ENCODE results near the gene NWD2.
"Not testable (repeated sequence)": the region's sequence is repeated elsewhere in the genome, so short reads cannot be mapped to it uniquely, and the experiment has no call there.

Gene NWD2, protein sequence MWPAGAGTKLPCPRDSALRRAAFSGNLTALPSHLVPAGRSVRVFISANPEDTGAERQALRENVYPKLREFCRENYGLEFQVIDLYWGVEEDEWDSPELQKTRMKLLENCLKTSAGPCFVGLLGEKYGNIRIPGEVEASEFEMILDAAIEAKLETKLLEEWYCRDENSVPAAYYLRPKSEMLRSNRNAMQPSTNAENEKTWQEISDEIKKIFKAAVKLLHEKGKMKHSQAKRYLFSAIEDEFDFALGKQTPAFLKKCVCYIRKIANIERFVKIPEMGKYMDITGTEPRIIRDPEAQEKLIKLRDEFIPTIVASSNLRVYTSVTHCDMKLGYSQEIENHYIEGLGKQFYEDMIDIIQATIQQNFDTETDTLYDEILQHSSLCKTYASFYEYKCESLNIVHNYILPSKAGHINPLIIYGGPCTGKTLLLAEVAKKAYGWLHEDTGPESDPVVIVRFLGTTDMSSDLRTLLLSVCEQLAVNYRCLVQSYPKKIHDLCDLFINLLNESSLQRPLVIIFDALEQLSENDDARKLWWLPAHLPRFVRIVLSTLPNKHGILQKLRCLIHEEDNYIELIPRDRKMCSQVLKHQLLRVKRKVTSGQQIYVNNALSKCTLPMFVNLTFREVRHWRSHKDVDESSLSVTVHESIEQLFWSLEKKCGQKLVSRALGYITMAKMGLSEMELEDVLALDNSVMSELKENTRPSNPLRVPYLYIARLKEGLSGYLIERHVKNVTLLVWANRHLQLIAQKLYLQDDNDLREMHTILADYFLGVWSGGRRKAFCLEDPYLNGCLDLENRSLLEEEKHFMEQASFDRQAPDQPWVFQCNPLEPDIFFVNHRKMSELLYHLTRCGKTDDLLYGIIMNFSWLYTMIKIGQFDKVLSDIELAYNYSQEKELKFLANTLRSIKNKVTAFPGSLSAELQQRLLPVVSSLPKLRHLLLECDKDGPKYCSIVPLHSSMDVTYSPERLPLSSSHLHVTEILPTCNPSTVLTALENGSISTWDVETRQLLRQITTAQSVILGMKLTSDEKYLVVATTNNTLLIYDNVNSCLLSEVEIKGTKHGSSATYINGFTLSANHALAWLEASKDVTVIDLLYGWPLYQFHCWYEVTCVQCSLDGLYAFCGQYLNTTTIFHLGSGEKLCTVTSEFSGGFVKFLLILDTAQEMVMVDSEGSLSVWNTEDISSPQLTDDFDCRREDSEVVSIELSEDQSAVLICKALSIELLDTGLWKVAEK (N-terminal part only)

DNA sequence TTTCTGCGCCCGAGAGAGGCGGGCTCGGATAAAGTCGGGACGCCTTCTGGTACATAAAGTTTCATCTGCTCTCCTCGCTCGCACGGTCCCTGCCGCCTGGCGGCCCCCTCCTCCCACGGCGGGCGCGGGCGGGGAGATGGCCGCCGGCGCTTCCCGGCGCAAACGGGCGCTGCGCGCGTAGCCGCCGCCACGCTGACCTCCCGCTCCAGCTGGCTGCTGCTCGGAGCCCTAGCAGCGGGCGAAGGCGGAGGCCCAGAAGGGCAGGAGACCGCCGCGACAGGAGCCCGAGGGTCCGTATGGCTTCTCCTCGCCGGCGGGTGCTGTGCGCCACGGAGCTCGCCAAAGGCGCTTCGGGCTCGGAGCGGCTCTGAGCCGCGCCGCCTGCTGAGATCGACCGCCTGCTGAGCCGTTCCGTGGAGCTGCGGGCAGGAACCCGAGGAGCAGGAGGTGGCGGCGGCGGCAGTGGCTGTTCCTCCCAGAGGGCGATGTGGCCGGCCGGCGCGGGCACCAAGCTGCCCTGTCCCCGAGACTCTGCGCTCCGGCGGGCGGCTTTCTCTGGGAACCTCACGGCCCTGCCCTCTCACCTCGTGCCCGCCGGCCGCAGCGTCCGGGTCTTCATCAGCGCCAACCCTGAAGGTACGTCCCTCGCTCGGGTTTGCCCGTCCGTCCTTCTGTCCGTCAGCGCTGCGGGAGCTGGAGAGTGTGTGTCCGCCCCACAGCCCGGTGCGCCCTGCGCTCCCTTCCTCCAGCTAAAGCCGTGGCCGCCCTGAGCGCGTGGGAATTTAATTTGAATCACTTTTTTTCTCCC lies at the start of gene NWD2:
Gene NWD2 (plus strand): TSS at position 161 of the 808 bp plus-strand sequence. CDS start 325 bp downstream, at position 486.
- peaks cover 3% of the 10 kb centered on the region for H3K27me3 ChIP-seq (ENCODE audit: control insufficient read depth, insufficient read depth, low read length)
- H3K4me1 ChIP-seq (ENCODE audit: control insufficient read depth, insufficient read depth, low read length), result no peaks in the 10 kb centered on the region
- no peaks in the 10 kb centered on the region for H3K36me3 ChIP-seq (ENCODE audit: control insufficient read depth, insufficient read depth, low read length)
- no peak within 1 kb of the TSS for H3K27ac ChIP-seq (ENCODE audit: low read depth, low read length)
- no peak within 1 kb of the TSS for H3K4me3 ChIP-seq (ENCODE audit: low read length)
- no peak within 1 kb of the TSS for H3K9ac ChIP-seq (ENCODE audit: low read length)

DNA sequence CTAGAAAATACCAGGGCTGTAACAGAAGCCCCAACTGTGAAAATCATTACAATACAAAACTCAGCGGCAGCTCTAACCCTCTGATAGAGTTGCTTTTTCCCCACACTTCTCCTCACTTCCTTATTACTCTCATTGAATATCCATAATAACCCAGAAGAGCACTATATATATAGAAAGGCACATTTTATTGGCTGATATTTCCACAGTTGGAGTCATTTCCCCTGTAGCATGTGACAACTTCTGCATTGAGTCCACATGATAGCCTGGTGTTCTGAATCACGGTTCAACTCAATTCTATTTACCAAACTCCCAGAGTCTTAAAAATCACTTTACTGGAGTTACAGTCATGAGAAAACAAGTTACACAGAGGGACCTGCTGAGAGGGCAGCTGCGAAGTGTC lies 46.6 kb upstream of the NWD2 start:
- H3K36me3 ChIP-seq (ENCODE audit: control insufficient read depth, insufficient read depth, low read length), result no peaks in the 10 kb centered on the region
- no peaks in the 10 kb centered on the region for H3K4me1 ChIP-seq (ENCODE audit: control insufficient read depth, insufficient read depth, low read length)
- H3K27ac ChIP-seq (ENCODE audit: low read depth, low read length), result no peak overlapping the region
- no peak overlapping the region for H3K4me3 ChIP-seq (ENCODE audit: low read length)
- H3K9ac ChIP-seq (ENCODE audit: low read length), result no peak overlapping the region
- no peaks in the 10 kb centered on the region for H3K27me3 ChIP-seq (ENCODE audit: control insufficient read depth, insufficient read depth, low read length)

DNA sequence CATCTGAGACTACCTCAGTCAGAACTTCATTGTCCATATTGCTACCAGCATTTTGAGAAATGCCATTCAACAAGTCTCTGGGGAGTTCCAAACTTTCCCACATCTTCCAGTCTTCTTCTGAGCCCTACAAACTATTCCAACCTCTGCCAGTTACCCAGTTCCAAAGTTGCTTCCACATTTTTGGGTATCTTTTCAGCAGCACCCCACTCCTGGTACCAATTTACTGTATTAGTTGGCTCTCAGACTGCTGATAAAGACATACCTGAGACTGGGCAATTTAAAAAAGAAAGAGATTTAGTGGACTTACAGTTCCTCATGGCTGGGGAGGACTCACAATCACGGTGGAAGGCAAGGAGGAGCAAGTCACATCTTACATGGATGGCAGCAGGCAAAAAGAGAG lies 39.8 kb upstream of the NWD2 start:
- H3K9ac ChIP-seq (ENCODE audit: low read length); H3K27ac ChIP-seq (ENCODE audit: low read depth, low read length); H3K36me3 ChIP-seq (ENCODE audit: control insufficient read depth, insufficient read depth, low read length); H3K4me1 ChIP-seq (ENCODE audit: control insufficient read depth, insufficient read depth, low read length); H3K27me3 ChIP-seq (ENCODE audit: control insufficient read depth, insufficient read depth, low read length); H3K4me3 ChIP-seq (ENCODE audit: low read length): not testable (repeated sequence)

DNA sequence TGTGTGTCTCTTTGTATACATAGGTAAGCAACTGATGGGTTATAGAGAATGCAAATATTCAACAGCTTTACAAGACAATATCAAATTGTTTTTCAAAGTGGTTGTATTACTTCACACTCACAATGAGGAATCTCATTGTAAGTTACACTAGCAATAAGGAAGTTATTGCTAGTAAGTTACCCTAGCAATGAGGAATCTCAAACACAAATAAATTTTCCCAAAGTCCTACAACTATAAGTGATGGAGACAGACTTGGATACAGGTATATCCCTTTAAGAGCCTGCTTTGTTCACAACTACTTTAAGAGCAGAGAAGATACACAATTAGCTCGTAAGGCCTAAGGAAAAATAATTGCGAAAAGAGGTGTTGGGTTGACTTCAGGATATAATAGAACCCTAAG lies 28.3 kb upstream of the NWD2 start:
- H3K27me3 ChIP-seq (ENCODE audit: control insufficient read depth, insufficient read depth, low read length), result no peaks in the 10 kb centered on the region

DNA sequence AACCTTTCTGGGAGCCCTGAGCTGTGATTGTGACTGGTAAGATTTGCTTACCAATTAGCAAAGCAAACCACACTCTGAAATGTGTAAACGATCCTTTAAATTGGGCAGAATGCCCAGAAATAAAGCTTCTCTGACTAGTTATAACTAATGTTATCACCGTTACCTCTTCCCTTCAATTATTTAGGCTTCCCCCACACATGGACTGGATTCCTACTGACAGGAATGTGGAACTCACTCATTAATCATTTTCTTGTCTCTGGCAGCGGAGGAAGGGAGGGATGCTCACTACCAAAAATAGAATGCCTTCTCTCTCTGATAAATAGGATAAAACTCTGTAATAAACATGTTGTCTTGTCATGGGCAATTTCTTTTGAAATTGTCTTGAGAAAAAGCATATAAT lies 25.3 kb upstream of the NWD2 start:
- no peaks in the 10 kb centered on the region for H3K36me3 ChIP-seq (ENCODE audit: control insufficient read depth, insufficient read depth, low read length)
- peaks cover 3% of the 10 kb centered on the region for H3K4me1 ChIP-seq (ENCODE audit: control insufficient read depth, insufficient read depth, low read length)
- no peak overlapping the region for H3K27ac ChIP-seq (ENCODE audit: low read depth, low read length)
- H3K9ac ChIP-seq (ENCODE audit: low read length), result no peak overlapping the region
- H3K27me3 ChIP-seq (ENCODE audit: control insufficient read depth, insufficient read depth, low read length), result no peaks in the 10 kb centered on the region
- H3K4me3 ChIP-seq (ENCODE audit: low read length), result no peak overlapping the region

More for the DNA sequence above, 28.3 kb upstream of the NWD2 start:
- Histone ChIP-seq H3K9ac (ENCODE audit: low read length) (no peak overlapping the region), H3K4me3 (ENCODE audit: low read length) (no peak overlapping the region), H3K4me1 (ENCODE audit: control insufficient read depth, insufficient read depth, low read length) (peaks cover 3% of the 10 kb centered on the region), H3K36me3 (ENCODE audit: control insufficient read depth, insufficient read depth, low read length) (no peaks in the 10 kb centered on the region), H3K27ac (ENCODE audit: low read depth, low read length) (no peak overlapping the region)

DNA sequence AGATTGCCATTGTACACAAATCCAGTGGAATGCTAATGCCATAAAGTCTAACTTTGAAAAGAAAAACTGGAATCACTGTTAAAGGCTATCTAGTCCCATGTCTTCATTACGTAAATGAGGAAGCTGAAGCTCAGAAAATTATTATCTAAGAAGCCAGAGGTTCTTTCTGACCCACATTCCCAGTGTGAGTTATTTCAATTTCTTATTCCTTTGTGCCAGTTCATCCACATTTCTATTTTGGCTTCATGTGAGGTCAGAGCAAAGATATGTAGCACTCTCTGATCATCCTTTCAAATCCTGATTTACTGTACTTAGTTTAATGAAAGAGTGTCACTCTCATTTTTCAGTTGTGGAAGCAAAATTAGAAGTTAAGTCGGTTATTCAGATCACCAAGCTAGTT lies 24.6 kb upstream of the NWD2 start:
- no peaks in the 10 kb centered on the region for H3K27me3 ChIP-seq (ENCODE audit: control insufficient read depth, insufficient read depth, low read length)
- H3K27ac ChIP-seq (ENCODE audit: low read depth, low read length), result no peak overlapping the region
- H3K4me3 ChIP-seq (ENCODE audit: low read length), result no peak overlapping the region
- peaks cover 3% of the 10 kb centered on the region for H3K4me1 ChIP-seq (ENCODE audit: control insufficient read depth, insufficient read depth, low read length)
- H3K36me3 ChIP-seq (ENCODE audit: control insufficient read depth, insufficient read depth, low read length), result no peaks in the 10 kb centered on the region
- H3K9ac ChIP-seq (ENCODE audit: low read length), result no peak overlapping the region

DNA sequence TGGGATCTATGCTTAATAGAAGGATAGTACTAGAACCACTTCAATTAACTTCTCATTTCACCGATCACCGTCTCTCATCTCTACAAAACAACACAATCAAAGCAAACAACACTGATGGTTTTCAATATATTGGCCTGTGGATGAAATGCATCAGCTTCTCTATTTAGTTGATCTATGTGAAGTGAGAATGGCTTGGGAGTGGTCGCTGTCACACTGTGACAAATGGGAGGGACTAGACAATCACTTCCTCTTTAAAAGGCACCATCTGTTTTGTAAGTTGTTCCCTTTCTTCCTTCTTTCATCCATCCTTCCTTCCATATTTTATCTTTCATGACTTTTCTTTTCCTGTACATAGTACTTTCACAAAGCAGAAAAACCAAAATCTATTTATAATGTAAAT lies 23.9 kb upstream of the NWD2 start:
- no peaks in the 10 kb centered on the region for H3K27me3 ChIP-seq (ENCODE audit: control insufficient read depth, insufficient read depth, low read length)
- no peak overlapping the region for H3K4me3 ChIP-seq (ENCODE audit: low read length)
- H3K36me3 ChIP-seq (ENCODE audit: control insufficient read depth, insufficient read depth, low read length), result no peaks in the 10 kb centered on the region
- H3K27ac ChIP-seq (ENCODE audit: low read depth, low read length), result no peak overlapping the region
- H3K4me1 ChIP-seq (ENCODE audit: control insufficient read depth, insufficient read depth, low read length), result peaks cover 3% of the 10 kb centered on the region
- no peak overlapping the region for H3K9ac ChIP-seq (ENCODE audit: low read length)

DNA sequence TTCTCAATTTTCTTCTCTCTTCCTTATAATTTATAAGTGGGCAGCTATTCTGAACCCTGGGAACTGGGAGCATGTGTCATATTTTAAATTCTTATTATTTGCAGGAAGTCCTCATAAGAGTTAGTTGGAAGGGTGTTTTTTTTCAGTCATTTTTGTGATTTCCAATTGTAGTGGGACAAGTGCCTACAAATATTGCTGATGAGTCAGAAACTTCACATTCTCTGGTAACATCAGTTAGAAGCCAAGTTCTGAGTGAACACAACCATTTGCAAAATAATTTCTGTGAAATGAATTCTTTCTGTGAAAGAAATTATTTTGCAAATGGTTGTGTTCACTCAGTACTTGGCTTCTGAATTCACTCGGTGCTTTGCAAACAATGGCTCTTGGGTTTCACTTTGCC lies 20.8 kb upstream of the NWD2 start:
- Histone ChIP-seq H3K27me3 (ENCODE audit: control insufficient read depth, insufficient read depth, low read length) (no peaks in the 10 kb centered on the region), H3K27ac (ENCODE audit: low read depth, low read length) (no peak overlapping the region), H3K9ac (ENCODE audit: low read length) (no peak overlapping the region), H3K36me3 (ENCODE audit: control insufficient read depth, insufficient read depth, low read length) (no peaks in the 10 kb centered on the region), H3K4me3 (ENCODE audit: low read length) (no peak overlapping the region), H3K4me1 (ENCODE audit: control insufficient read depth, insufficient read depth, low read length) (peaks cover 3% of the 10 kb centered on the region)

DNA sequence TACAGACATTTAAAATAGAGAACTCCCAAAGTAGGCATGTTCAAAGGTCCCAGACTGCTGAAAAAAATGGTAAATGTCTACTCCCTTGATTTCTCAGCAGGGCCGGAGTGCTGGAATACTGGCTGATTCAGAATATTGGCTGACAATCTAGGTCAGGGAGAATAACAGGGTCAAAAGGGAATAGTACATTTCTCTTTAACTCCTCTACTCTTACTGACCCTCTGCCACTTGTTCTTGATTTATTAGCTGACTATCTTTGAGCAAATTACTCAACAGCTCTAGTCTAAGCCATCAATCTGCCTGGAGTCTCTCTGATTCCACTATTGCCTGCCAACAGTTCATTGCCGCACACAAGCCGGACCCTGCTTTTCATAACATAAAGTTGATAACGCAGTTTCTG lies 19.7 kb upstream of the NWD2 start:
- H3K4me3 ChIP-seq (ENCODE audit: low read length), result no peak overlapping the region
- no peaks in the 10 kb centered on the region for H3K4me1 ChIP-seq (ENCODE audit: control insufficient read depth, insufficient read depth, low read length)
- H3K9ac ChIP-seq (ENCODE audit: low read length), result no peak overlapping the region
- no peaks in the 10 kb centered on the region for H3K36me3 ChIP-seq (ENCODE audit: control insufficient read depth, insufficient read depth, low read length)
- H3K27me3 ChIP-seq (ENCODE audit: control insufficient read depth, insufficient read depth, low read length), result no peaks in the 10 kb centered on the region
- H3K27ac ChIP-seq (ENCODE audit: low read depth, low read length), result no peak overlapping the region

DNA sequence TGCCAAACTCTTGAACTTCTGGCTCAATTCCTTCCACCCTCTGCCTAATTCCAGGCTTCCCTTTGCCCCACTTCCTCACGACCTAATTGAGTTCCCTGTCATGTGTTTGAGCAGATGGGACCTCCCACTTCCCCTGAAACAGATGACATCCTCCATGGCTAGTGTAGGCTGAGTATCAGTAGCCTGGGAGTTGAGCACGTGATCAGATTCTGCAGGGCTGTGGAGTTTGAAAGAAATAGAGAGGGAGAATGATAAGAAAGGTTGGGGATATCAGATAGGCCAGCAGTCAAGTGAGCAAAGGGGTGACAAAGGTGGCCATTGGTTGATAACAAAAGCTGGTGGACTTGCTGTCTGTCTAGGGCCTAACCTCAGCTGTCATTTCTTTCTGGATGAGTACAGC lies 18.8 kb upstream of the NWD2 start:
- H3K9ac ChIP-seq (ENCODE audit: low read length), result no peak overlapping the region
- H3K27ac ChIP-seq (ENCODE audit: low read depth, low read length), result no peak overlapping the region
- no peak overlapping the region for H3K4me3 ChIP-seq (ENCODE audit: low read length)
- H3K4me1 ChIP-seq (ENCODE audit: control insufficient read depth, insufficient read depth, low read length), result no peaks in the 10 kb centered on the region
- H3K27me3 ChIP-seq (ENCODE audit: control insufficient read depth, insufficient read depth, low read length), result no peaks in the 10 kb centered on the region
- H3K36me3 ChIP-seq (ENCODE audit: control insufficient read depth, insufficient read depth, low read length), result no peaks in the 10 kb centered on the region

DNA sequence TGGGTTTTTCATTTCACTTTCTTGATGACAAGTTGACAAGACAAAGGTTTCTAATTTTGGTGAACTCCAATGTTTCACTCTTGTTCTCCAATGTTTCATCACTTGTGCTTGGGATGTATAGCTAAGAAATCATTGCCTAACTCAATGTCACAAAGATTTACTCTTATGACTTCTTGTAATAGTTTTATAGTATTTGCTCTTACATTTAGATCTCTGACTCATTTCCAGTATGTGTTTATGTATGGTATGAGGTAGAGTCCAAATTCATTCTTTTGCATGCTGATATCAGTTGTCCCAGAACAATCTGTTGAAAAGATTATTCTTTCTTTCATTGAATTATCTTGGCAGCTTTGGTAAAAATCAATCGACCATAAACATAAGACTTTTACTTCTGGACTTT lies 12.2 kb upstream of the NWD2 start:
- Histone ChIP-seq H3K4me3 (ENCODE audit: low read length) (no peak overlapping the region), H3K27me3 (ENCODE audit: control insufficient read depth, insufficient read depth, low read length) (no peaks in the 10 kb centered on the region), H3K27ac (ENCODE audit: low read depth, low read length) (no peak overlapping the region), H3K9ac (ENCODE audit: low read length) (no peak overlapping the region), H3K36me3 (ENCODE audit: control insufficient read depth, insufficient read depth, low read length) (no peaks in the 10 kb centered on the region), H3K4me1 (ENCODE audit: control insufficient read depth, insufficient read depth, low read length) (no peaks in the 10 kb centered on the region)
